K562 (cell line): ENCODE data around the gene AKAP10. TPM values are rescaled to one million over a fixed set of nuclear protein-coding genes. Genes with fewer than 3 reads are reported as not detected.

Experiments
- ATAC-seq: fragments of 200-7000 bp; cut with Tn5 transposase; 3 replicates; pipeline ENCODE4 v1.9.1; 2020; ENCODE audit warnings: moderate library complexity
- BruUV-seq: library from RNA; stranded (reverse); fragments of 400-500 nt; replicated peaks from 2 replicates; lab custom pipeline; 2021; lab: Mats Ljungman, UMichigan
- CTCF ChIA-PET: fragments of 300-600 bp; formaldehyde crosslinking; extraction: SDS; loops from one replicate; lab custom pipeline; 2021; ENCODE audit warnings: low intra/inter-chr PET ratio; lab: Yijun Ruan, JAX
- POLR2A ChIA-PET: fragments of 300-600, 350-650 bp; sonication (Branson Sonifier 250); formaldehyde crosslinking; extraction: SDS; loops from one replicate; lab custom pipeline; 2021; ENCODE audit warnings: antibody characterized with exemption, inconsistent platforms; lab: Yijun Ruan, JAX
- DNase-seq, 4 experiments: peaks; one replicate each; pipeline versions ENCODE4 v3.0.0 to v3.0.0-alpha.2; 2011 to 2018; ENCODE audit warnings: low spot score in 3 of 4, mixed read lengths in 3 of 4; ENCODE audit errors: extremely low read depth in 1 of 4
- FAIRE-seq: peaks from 2 replicates; lab custom pipeline; 2011; peaks lifted over from hg19 to GRCh38; lab: Jason Lieb, UNC
- H2AFZ ChIP-seq: 2 replicates; pipeline ENCODE4 v1.6.0; 2011; ENCODE audit warnings: low read depth, low read length, control low read depth, inconsistent platforms
- H3K27ac ChIP-seq: fragments of 200-600 bp; 3 replicates; pipeline ENCODE4 v1.8.0; 2011; ENCODE audit warnings: low read depth, mild to moderate bottlenecking, control low read depth, inconsistent platforms, low read length, moderate library complexity, mixed read lengths; ENCODE audit errors: extremely low read depth
- H3K27me3 ChIP-seq, 2 experiments: fragments of 300-600 bp in 1 of 2; 2 replicates in 1 of 2; 3 replicates in 1 of 2; pipeline versions ENCODE4 v1.6.0 to v1.8.0; 2011; ENCODE audit warnings: inconsistent platforms in 2 of 2, low read length in 2 of 2, mild to moderate bottlenecking in 1 of 2, mixed read lengths in 1 of 2, moderate library complexity in 1 of 2; ENCODE audit not compliant: control insufficient read depth in 2 of 2, insufficient read depth in 2 of 2
- H3K36me3 ChIP-seq: fragments of 300-600 bp; 3 replicates; pipeline ENCODE4 v1.8.0; 2011; ENCODE audit warnings: mild to moderate bottlenecking, low read length, inconsistent platforms; ENCODE audit not compliant: control insufficient read depth, insufficient read depth
- H3K4me1 ChIP-seq, 2 experiments: fragments of 200-600 bp in 1 of 2; replicated peaks in 1 of 2; 2 replicates in 1 of 2; 3 replicates in 1 of 2; pipeline versions ENCODE4 v1.5.1 to v1.8.0; 2011; ENCODE audit warnings: inconsistent platforms in 2 of 2, low read length in 2 of 2, mild to moderate bottlenecking in 1 of 2, mixed read lengths in 1 of 2, moderate library complexity in 1 of 2; ENCODE audit not compliant: control insufficient read depth in 2 of 2, insufficient read depth in 2 of 2
- H3K4me2 ChIP-seq: 2 replicates; pipeline ENCODE4 v1.6.1; 2011; ENCODE audit warnings: low read length, control low read depth, inconsistent platforms, mixed read lengths; ENCODE audit not compliant: insufficient read depth
- H3K4me3 ChIP-seq: fragments of 200-600 bp; sonication (generic), shearing (Covaris generic); 2 replicates; pipeline ENCODE4 v1.5.1; 2016; ENCODE audit warnings: control low read depth, inconsistent platforms
- H3K79me2 ChIP-seq: fragments of 200-600 bp; 3 replicates; pipeline ENCODE4 v1.8.0; 2011; ENCODE audit warnings: low read length, inconsistent platforms; ENCODE audit not compliant: control insufficient read depth, insufficient read depth
- H3K9ac ChIP-seq, 2 experiments: 2 replicates each; pipeline versions ENCODE4 v1.6.0 to v1.6.1; 2011; ENCODE audit warnings: low read depth in 2 of 2, low read length in 2 of 2, control low read depth in 1 of 2, inconsistent platforms in 1 of 2, mild to moderate bottlenecking in 1 of 2, mixed read lengths in 1 of 2; ENCODE audit not compliant: insufficient read depth in 1 of 2
- H3K9me1 ChIP-seq: one replicate; pipeline ENCODE4 v1.6.0; 2011; ENCODE audit warnings: inconsistent platforms, mild to moderate bottlenecking, low read length, moderate library complexity; ENCODE audit not compliant: control insufficient read depth, insufficient read depth
- H3K9me3 ChIP-seq: replicated peaks from 2 replicates; pipeline ENCODE4 v1.5.1; 2011; ENCODE audit warnings: low read depth, low read length, inconsistent platforms; ENCODE audit not compliant: control insufficient read depth, insufficient read depth
- H4K20me1 ChIP-seq: replicated peaks from 2 replicates; pipeline ENCODE4 v1.6.1; 2011; ENCODE audit warnings: low read length, inconsistent platforms, mixed read lengths; ENCODE audit not compliant: control insufficient read depth, insufficient read depth
- ETV5 ChIP-seq: sonication (generic); formaldehyde crosslinking; IDR thresholded peaks from 2 replicates; pipeline ENCODE4 v1.4.0; 2020; ENCODE audit warnings: low read depth, mild to moderate bottlenecking, missing genetic modification reagents
- HDGF ChIP-seq: fragments of 450-650 bp; IDR thresholded peaks from 2 replicates; pipeline ENCODE4 v1.6.1; 2016
- ZMIZ1 ChIP-seq, 2 experiments: fragments of 150-350 bp in 1 of 2; IDR thresholded peaks; 2 replicates each; pipeline ENCODE4 v1.6.1; 2012 to 2016; ENCODE audit warnings: low read depth in 2 of 2, low read length in 2 of 2, mild to moderate bottlenecking in 1 of 2, moderate library complexity in 1 of 2
- in situ Hi-C: fragments of 300-500 bp; cut with MboI; formaldehyde crosslinking; loops from 4 replicates; pipeline ENCODE4 v1.15.0; 2018; ENCODE audit warnings: inconsistent platforms, mixed read lengths
- intact Hi-C: fragments of 100-400 bp; cut with micrococcal nuclease; formaldehyde crosslinking; loops from 2 replicates; pipeline ENCODE4 v1.14.2; 2022
- polyA plus RNA-seq, 8 experiments: library from polyadenylated mRNA; depleted of rRNA in 4 of 8; stranded (reverse) in 5 of 8; unstranded in 3 of 8; fragments of >200 nt; fragmentation: Nextera tagmentation in 2 of 8; fragmentation: Illumina TruSeq in 1 of 8; extraction: Ambion mirVana in 2 of 8; extraction: Trizol in 1 of 8; gene quantifications; 2 replicates each; pipeline versions ENCODE4 v1.2.1 to v1.2.3, GENCODE V29; 2011 to 2014; ENCODE audit warnings: inconsistent platforms in 1 of 8, missing spikeins in 1 of 8
- total RNA-seq, 7 experiments: library from RNA; depleted of rRNA in 6 of 7; stranded (reverse); fragments of >200 nt in 6 of 7; fragmentation: Illumina TruSeq in 2 of 7; extraction: Trizol in 2 of 7; gene quantifications; 2 replicates each; pipeline versions ENCODE4 v1.2.1 to v1.2.3, GENCODE V29; 2011 to 2021; ENCODE audit warnings: low replicate concordance in 1 of 7

AKAP10 gene
- total and polyA plus RNA-seq, 9 of the 15 experiments (the other 6 are each of a cell fraction or from before 2014, with no cell fraction given) = 4.0 to 20.3 (median 8.2) TPM

DNA sequence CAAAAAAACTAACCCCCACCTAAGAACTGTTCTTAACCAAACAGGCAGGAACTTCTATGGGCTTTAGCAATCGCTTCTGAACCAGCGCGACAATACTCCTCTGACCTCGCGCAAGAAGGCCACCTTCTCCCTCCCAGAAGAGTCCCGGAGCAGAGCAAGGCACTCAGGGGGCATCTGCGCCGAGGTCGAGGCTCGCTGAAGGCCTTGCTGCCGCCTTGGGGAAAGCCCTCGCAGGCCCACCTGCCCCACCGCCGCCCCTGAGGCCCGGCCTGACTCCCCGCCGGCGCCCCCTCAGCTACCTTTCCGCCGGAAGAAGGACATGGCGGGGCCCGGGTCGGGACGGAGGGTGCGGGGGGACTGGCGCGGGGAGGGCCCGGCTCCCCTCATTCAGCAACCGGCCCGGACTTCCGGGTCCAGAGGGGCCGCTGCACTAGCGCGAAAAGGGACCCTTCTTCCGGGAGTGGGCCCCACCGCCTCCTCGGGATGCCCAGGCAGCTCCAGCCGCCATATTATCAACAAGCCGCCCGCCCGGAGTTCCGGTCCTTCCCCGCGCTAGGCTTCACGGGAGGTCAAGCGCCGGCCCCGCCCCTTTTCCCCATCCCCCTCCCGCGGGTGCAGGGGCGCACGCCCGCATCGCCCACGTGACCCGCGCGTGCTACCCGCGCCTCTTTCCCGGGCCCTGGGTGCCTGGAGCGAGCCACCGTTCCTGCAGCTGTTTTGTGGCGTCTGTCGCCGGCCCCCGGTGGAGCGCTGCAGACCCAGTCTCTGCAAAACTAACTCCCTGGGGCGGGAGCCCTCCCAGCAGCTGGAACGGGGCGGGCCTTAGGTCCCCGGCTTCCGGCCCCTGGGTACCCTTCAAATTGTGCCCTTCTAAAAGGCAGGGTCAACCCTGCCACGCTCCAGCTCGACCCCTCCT is at the start of gene AKAP10 (continued):
- no peak for TF ChIP-seq HDGF
- TF ChIP-seq ZMIZ1 (IDR thresholded peaks at IDR 0.05; ENCODE audit: low read depth in 2 of 2, low read length in 2 of 2) = no peak

GRCh38 chr17:20026960-20027359 is 49.3 kb upstream of the AKAP10 start:
- Histone ChIP-seq H3K4me2 (no peak overlapping the region), H3K9ac (no peak overlapping the region), H3K79me2 (no peaks in the 10 kb centered on the region), H4K20me1 (no peaks in the 10 kb centered on the region), H3K27ac (no peak overlapping the region), H3K4me3 (no peak overlapping the region), H3K9me3 (no peaks in the 10 kb centered on the region), H2AFZ (no peak overlapping the region), H3K36me3 (no peaks in the 10 kb centered on the region), H3K9me1 (no peaks in the 10 kb centered on the region)
- intact Hi-C loops = no loop called here
- BruUV-seq = no TSS peak
- POLR2A ChIA-PET = no interaction called here
- CTCF ChIA-PET = no interaction called here
- DNase-seq = no peak
- no peak for FAIRE-seq
- no peak for ATAC-seq
- in situ Hi-C loops = no loop called here
- no peak for TF ChIP-seq ETV5 (CRISPR knock-in tag)
- TF ChIP-seq, all 486 proteins: peak for 0
- H3K27me3 ChIP-seq = no peaks in the 10 kb centered on the region
- H3K4me1 ChIP-seq = no peaks in the 10 kb centered on the region
